Measurements from ENCODE around the gene PDXP. TPM values are rescaled to one million over a fixed set of nuclear protein-coding genes. Genes with fewer than 3 reads are reported as not detected.
"Not testable (repeated sequence)": the region's sequence is repeated elsewhere in the genome, so short reads cannot be mapped to it uniquely, and the experiment has no call there.

Gene PDXP
- total RNA-seq, result 10 to 100 TPM; 41.4 to 42.5 TPM

GRCh38 chr22:37658133-37659065, at the start of gene PDXP:
TSS of gene PDXP (plus strand) at chr22:37658723. CDS start at chr22:37658783, 60 bp downstream.
- no peaks in the 10 kb centered on the region for H3K9me3 Mint-ChIP-seq
- peak within 1 kb of the TSS; percentile 91 for H3K27ac Mint-ChIP-seq
- H3K36me3 Mint-ChIP-seq, result peaks cover 3% of the 10 kb centered on the region
- H3K4me1 Mint-ChIP-seq, result peaks cover 32% of the 10 kb centered on the region
- H3K4me3 Mint-ChIP-seq, result peak within 1 kb of the TSS; percentile 90
- no peaks in the 10 kb centered on the region for H3K27me3 Mint-ChIP-seq
- DNase-seq, result peak; percentile 99

DNA sequence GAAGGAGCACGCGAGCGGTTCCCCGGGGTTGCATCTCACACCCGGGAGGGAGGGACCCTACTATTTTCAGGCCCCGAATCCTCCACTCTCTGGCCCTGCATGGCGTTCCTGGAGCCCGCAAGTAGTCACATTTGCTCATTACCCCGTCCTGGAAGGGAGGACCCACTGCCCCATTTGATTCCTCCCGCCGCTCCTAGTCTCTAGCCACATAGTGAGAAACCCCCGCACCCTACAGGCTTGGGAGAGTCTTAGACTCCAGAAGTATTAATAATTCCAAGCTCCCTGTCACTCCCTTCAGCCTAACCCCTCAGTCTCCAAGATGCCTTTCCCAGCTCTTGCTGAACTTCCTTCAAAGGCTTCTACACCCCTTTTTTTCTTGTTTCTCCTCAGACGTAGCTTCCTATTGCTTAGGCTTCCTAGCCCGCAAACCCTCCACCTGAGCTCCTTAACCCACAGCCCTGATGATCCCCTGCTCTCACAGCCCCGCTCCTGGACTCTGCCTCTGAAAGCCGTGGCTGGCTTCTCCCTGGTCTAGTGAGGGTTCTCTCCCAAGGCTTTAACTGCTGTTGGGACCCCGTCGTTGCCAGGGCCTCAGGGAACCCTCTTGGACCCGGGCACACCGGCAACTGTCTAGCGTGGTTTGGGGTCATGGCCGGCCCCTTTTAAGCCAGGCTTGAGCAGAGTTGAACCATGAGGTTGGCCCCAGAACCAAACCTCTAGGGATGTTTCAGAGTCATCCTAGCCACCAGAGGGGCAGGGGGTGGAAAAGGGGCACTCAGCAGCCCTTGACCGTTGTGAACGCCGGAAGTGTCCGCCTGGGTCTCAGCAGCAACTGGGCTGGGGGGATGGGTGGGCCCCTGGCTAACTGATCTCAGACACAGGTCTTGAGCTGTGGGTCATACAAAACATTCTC, 49.0 kb upstream of the PDXP start:
- Mint-ChIP-seq H3K9me3 (no peaks in the 10 kb centered on the region), H3K4me1 (peaks cover 35% of the 10 kb centered on the region), H3K27ac (peak overlapping the region; percentile 90), H3K4me3 (peak overlapping the region; percentile 93), H3K27me3 (no peaks in the 10 kb centered on the region), H3K36me3 (peaks cover 9% of the 10 kb centered on the region)
- DNase-seq, result no peak

DNA sequence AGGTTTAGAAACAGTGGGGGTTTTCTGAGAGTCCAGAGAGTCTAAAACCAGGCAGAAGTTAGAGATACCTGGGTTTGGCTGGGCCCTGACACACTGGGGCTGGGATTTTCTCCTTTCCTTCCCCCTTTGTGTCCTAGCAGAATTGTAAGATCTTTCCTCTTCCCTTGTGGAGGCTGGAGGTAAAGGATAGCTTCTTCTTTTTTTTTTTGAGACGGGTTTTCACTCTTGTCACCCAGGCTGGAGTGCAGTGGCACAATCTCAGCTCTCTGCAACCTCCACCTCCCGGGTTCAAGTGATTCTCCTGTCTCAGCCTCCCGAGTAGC, 48.4 kb upstream of the PDXP start:
- not testable (repeated sequence) for DNase-seq, H3K27me3 Mint-ChIP-seq, H3K9me3 Mint-ChIP-seq
- peaks cover 30% of the 10 kb centered on the region for H3K4me1 Mint-ChIP-seq
- H3K36me3 Mint-ChIP-seq, result peaks cover 13% of the 10 kb centered on the region
- H3K4me3 Mint-ChIP-seq, result peak overlapping the region; percentile 93
- peak overlapping the region; percentile 90 for H3K27ac Mint-ChIP-seq

- H3K9me3 Mint-ChIP-seq, result no peaks in the 10 kb centered on the region
Observed at GRCh38 chr22:37610480-37611129, 47.9 kb upstream of the PDXP start.

DNA sequence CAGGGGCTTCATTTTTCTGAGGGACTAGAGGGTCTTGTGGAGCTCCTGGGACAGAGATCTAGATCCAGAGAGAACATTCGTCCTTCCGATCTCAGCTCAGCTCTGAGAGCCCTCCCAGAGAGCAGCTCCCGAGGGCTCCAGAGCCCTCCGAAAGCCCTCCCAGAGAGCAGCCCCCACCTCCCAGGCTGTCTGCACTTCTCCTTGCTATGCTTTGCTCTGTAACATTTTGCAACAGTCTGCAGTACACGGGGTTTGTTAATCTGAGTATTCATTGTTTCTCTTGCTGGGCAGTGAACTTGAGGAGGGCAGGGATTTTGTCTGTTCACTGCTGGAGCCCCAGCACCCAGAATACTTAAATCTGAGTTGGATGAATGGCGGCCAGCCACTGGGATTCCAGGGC, 47.3 kb upstream of the PDXP start:
- Mint-ChIP-seq H3K9me3 (no peaks in the 10 kb centered on the region), H3K27ac (no peak overlapping the region), H3K36me3 (peaks cover 15% of the 10 kb centered on the region), H3K27me3 (no peaks in the 10 kb centered on the region), H3K4me1 (peaks cover 19% of the 10 kb centered on the region), H3K4me3 (no peak overlapping the region)
- no peak for DNase-seq

More at GRCh38 chr22:37610480-37611129, 47.9 kb upstream of the PDXP start:
- peak overlapping the region; percentile 93 for H3K4me3 Mint-ChIP-seq
- H3K36me3 Mint-ChIP-seq, result peaks cover 13% of the 10 kb centered on the region
- no peak for DNase-seq
- peaks cover 25% of the 10 kb centered on the region for H3K4me1 Mint-ChIP-seq
- no peak overlapping the region for H3K27ac Mint-ChIP-seq
- H3K27me3 Mint-ChIP-seq, result no peaks in the 10 kb centered on the region

GRCh38 chr22:37616201-37617083, 42.1 kb upstream of the PDXP start:
- peaks cover 12% of the 10 kb centered on the region for H3K36me3 Mint-ChIP-seq
- no peaks in the 10 kb centered on the region for H3K4me1 Mint-ChIP-seq
- H3K9me3 Mint-ChIP-seq, result no peaks in the 10 kb centered on the region
- DNase-seq, result no peak
- no peak overlapping the region for H3K4me3 Mint-ChIP-seq
- H3K27me3 Mint-ChIP-seq, result no peaks in the 10 kb centered on the region
- H3K27ac Mint-ChIP-seq, result no peak overlapping the region

DNA sequence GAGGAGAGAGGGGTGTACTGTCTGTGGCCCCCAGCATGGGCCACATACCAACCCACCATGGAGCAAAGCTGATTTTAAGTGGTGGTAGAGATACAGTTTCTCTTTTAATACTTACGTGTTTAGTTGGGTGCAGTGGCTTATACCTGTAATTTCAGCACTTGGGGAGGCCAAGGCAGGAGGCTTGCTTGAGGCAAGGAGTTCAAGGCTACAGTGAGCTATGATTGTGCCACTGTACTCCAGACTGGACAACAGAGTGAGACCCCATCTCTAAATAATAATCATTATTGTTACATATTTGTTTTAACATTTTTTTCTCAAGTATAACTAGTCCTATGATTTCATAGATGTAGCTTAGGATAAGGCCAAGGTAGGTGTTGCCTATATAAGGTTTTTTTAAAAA, 41.1 kb upstream of the PDXP start:
- H3K27me3 Mint-ChIP-seq, result no peaks in the 10 kb centered on the region
- no peak for DNase-seq
- no peaks in the 10 kb centered on the region for H3K9me3 Mint-ChIP-seq
- no peak overlapping the region for H3K4me3 Mint-ChIP-seq
- H3K27ac Mint-ChIP-seq, result no peak overlapping the region
- H3K36me3 Mint-ChIP-seq, result peaks cover 14% of the 10 kb centered on the region
- no peaks in the 10 kb centered on the region for H3K4me1 Mint-ChIP-seq

DNA sequence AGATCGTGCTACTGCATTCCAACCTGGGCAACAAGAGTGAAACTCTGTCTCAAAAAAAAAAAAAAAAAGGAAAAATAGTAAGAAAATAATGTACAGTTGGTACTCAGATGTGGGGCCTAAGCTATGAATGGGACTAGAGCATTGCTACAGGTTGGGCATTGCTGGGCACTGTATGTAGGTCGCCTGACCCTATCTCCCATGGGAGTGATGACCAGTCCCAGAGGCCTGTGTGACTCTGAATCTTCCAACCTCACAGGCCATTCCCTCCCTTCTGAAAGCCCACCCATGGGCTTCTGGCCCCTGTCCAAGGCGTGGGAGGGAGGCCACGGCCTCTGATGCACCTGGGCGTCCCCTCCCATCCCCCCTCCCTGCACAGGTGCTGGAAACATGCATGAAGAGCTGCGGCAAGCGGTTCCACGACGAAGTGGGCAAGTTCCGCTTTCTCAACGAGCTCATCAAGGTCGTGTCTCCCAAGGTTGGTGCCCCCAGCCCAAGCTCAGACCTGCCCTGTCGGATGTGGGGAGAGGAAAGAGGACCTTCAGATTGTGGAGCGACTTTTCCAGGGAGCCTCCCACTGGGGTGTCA, 40.4 kb upstream of the PDXP start:
- Mint-ChIP-seq H3K27me3 (no peaks in the 10 kb centered on the region), H3K9me3 (no peaks in the 10 kb centered on the region), H3K27ac (no peak overlapping the region), H3K4me3 (no peak overlapping the region), H3K36me3 (peaks cover 16% of the 10 kb centered on the region), H3K4me1 (peaks cover 2% of the 10 kb centered on the region)
- no peak for DNase-seq

DNA sequence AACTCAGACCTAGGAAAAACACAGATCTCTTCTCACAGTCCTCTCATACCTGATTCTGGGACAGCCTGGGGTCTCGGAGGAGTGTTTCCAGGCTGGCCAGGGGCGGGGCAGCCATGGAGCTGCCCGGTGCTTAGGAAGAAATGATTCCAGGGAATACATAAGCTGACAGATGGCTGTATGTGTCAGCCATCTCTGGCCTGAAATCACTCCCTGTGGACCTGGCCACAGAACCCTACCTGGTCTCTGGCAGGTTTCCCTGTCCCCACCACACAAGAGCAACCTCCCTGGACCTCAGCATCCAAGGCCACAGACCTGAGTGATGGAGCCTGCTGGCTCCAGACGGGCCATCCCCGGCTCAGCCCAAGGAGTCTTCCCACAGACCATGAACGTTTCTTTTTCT, 39.8 kb upstream of the PDXP start:
- Mint-ChIP-seq H3K4me3 (no peak overlapping the region), H3K27ac (no peak overlapping the region), H3K9me3 (no peaks in the 10 kb centered on the region), H3K4me1 (peaks cover 3% of the 10 kb centered on the region), H3K36me3 (peaks cover 15% of the 10 kb centered on the region), H3K27me3 (no peaks in the 10 kb centered on the region)
- no peak for DNase-seq

DNA sequence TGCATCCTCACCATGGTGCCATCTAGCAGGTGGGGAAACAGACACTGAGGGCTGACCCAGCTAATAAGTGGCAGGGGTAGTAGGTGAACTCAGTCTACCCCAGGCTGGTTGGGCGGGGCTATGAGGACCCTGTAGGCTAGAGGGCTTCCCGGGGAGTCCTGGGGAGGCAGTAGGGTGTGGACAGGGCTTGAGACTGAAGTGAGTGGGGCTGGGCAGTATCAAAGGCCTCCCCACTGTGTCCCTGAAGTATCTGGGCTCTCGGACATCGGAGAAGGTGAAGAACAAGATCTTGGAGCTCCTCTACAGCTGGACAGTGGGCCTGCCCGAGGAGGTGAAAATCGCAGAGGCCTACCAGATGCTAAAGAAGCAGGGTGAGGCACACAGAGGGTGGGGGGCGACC, 38.5 kb upstream of the PDXP start:
- no peaks in the 10 kb centered on the region for H3K27me3 Mint-ChIP-seq
- DNase-seq, result no peak
- H3K36me3 Mint-ChIP-seq, result peaks cover 14% of the 10 kb centered on the region
- peaks cover 14% of the 10 kb centered on the region for H3K4me1 Mint-ChIP-seq
- H3K4me3 Mint-ChIP-seq, result no peak overlapping the region
- no peaks in the 10 kb centered on the region for H3K9me3 Mint-ChIP-seq
- H3K27ac Mint-ChIP-seq, result no peak overlapping the region

- no peaks in the 10 kb centered on the region for H3K9me3 Mint-ChIP-seq
- H3K27ac Mint-ChIP-seq, result no peak overlapping the region
- no peaks in the 10 kb centered on the region for H3K27me3 Mint-ChIP-seq
- peaks cover 14% of the 10 kb centered on the region for H3K36me3 Mint-ChIP-seq
- no peak for DNase-seq
- peaks cover 28% of the 10 kb centered on the region for H3K4me1 Mint-ChIP-seq
- no peak overlapping the region for H3K4me3 Mint-ChIP-seq
Observed at GRCh38 chr22:37621352-37621860, 37.1 kb upstream of the PDXP start.

- Mint-ChIP-seq H3K9me3 (no peaks in the 10 kb centered on the region), H3K4me3 (no peak overlapping the region), H3K27ac (peak overlapping the region; percentile 80), H3K27me3 (no peaks in the 10 kb centered on the region), H3K4me1 (peaks cover 45% of the 10 kb centered on the region), H3K36me3 (peaks cover 17% of the 10 kb centered on the region)
- DNase-seq, result peak; percentile 76
Observed at GRCh38 chr22:37623075-37624016, 35.2 kb upstream of the PDXP start.

GRCh38 chr22:37624017-37624365, 34.5 kb upstream of the PDXP start:
- no peak for DNase-seq
- peaks cover 47% of the 10 kb centered on the region for H3K4me1 Mint-ChIP-seq
- H3K27me3 Mint-ChIP-seq, result no peaks in the 10 kb centered on the region
- H3K4me3 Mint-ChIP-seq, result no peak overlapping the region
- peak overlapping the region; percentile 80 for H3K27ac Mint-ChIP-seq
- H3K9me3 Mint-ChIP-seq, result no peaks in the 10 kb centered on the region
- peaks cover 17% of the 10 kb centered on the region for H3K36me3 Mint-ChIP-seq

Measured in activated naive CD8-positive, alpha-beta T cell treated with anti-CD3 and anti-CD28 coated beads for 36 hours (primary cell).